ENCODE data around the gene NTM. TPM values are rescaled to one million over a fixed set of nuclear protein-coding genes. Genes with fewer than 3 reads are reported as not detected.

The NTM gene
- total RNA-seq, 2 donors from 2014 or later, result not detected

- peaks cover 12% of the 10 kb centered on the region for H3K27me3 Mint-ChIP-seq
- ATAC-seq (replicated peaks), result no peak
Measured at GRCh38 chr11:131932584-131933325, 562.3 kb downstream of the NTM start.

GRCh38 chr11:131934006-131934405 lies 563.6 kb downstream of the NTM start:
- no peak for ATAC-seq (replicated peaks)
- peaks cover 8% of the 10 kb centered on the region for H3K27me3 Mint-ChIP-seq
- H3K9me3 Mint-ChIP-seq, result no peaks in the 10 kb centered on the region

More at GRCh38 chr11:131932584-131933325, 562.3 kb downstream of the NTM start:
- Mint-ChIP-seq H3K27ac (no peak overlapping the region), H3K36me3 (ENCODE audit: low read depth) (no peaks in the 10 kb centered on the region), H3K4me3 (no peak overlapping the region), H3K9me3 (no peaks in the 10 kb centered on the region), H3K4me1 (no peaks in the 10 kb centered on the region)

GRCh38 chr11:131938351-131938751 lies 567.9 kb downstream of the NTM start:
- H3K4me1 Mint-ChIP-seq, result no peaks in the 10 kb centered on the region
- peaks cover 4% of the 10 kb centered on the region for H3K27me3 Mint-ChIP-seq
- ATAC-seq (replicated peaks), result no peak
- H3K36me3 Mint-ChIP-seq (ENCODE audit: low read depth), result no peaks in the 10 kb centered on the region
- no peak overlapping the region for H3K4me3 Mint-ChIP-seq
- no peak overlapping the region for H3K27ac Mint-ChIP-seq
- H3K9me3 Mint-ChIP-seq, result no peaks in the 10 kb centered on the region

More at GRCh38 chr11:131934006-131934405, 563.6 kb downstream of the NTM start:
- Mint-ChIP-seq H3K4me3 (no peak overlapping the region), H3K27ac (no peak overlapping the region), H3K36me3 (ENCODE audit: low read depth) (no peaks in the 10 kb centered on the region), H3K4me1 (no peaks in the 10 kb centered on the region)

- Mint-ChIP-seq H3K4me1 (no peaks in the 10 kb centered on the region), H3K36me3 (ENCODE audit: low read depth) (no peaks in the 10 kb centered on the region), H3K27me3 (no peaks in the 10 kb centered on the region), H3K9me3 (no peaks in the 10 kb centered on the region), H3K4me3 (no peak overlapping the region), H3K27ac (no peak overlapping the region)
- no peak for ATAC-seq (replicated peaks)
Measured at GRCh38 chr11:131940126-131940525, 569.7 kb downstream of the NTM start.

- Mint-ChIP-seq H3K4me1 (no peaks in the 10 kb centered on the region), H3K27me3 (no peaks in the 10 kb centered on the region), H3K9me3 (no peaks in the 10 kb centered on the region), H3K4me3 (no peak overlapping the region), H3K27ac (no peak overlapping the region), H3K36me3 (ENCODE audit: low read depth) (no peaks in the 10 kb centered on the region)
- ATAC-seq (replicated peaks), result no peak
Measured at GRCh38 chr11:131942878-131943277, 572.5 kb downstream of the NTM start.

- no peak for ATAC-seq (replicated peaks)
- no peaks in the 10 kb centered on the region for H3K27me3 Mint-ChIP-seq
- H3K9me3 Mint-ChIP-seq, result no peaks in the 10 kb centered on the region
- H3K27ac Mint-ChIP-seq, result no peak overlapping the region
- H3K36me3 Mint-ChIP-seq (ENCODE audit: low read depth), result no peaks in the 10 kb centered on the region
- no peaks in the 10 kb centered on the region for H3K4me1 Mint-ChIP-seq
- H3K4me3 Mint-ChIP-seq, result no peak overlapping the region
Measured at GRCh38 chr11:131943295-131943694, 572.9 kb downstream of the NTM start.

- no peak for ATAC-seq (replicated peaks)
- H3K4me1 Mint-ChIP-seq, result no peaks in the 10 kb centered on the region
- no peaks in the 10 kb centered on the region for H3K9me3 Mint-ChIP-seq
- H3K4me3 Mint-ChIP-seq, result no peak overlapping the region
- H3K27ac Mint-ChIP-seq, result no peak overlapping the region
- H3K27me3 Mint-ChIP-seq, result no peaks in the 10 kb centered on the region
- no peaks in the 10 kb centered on the region for H3K36me3 Mint-ChIP-seq (ENCODE audit: low read depth)
Measured at GRCh38 chr11:131944736-131945135, 574.3 kb downstream of the NTM start.

GRCh38 chr11:131945706-131946105 lies 575.3 kb downstream of the NTM start:
- Mint-ChIP-seq H3K4me3 (no peak overlapping the region), H3K36me3 (ENCODE audit: low read depth) (no peaks in the 10 kb centered on the region), H3K27ac (no peak overlapping the region)

GRCh38 chr11:131947511-131947910 lies 577.1 kb downstream of the NTM start:
- no peak for ATAC-seq (replicated peaks)
- Mint-ChIP-seq H3K9me3 (no peaks in the 10 kb centered on the region), H3K27ac (no peak overlapping the region), H3K36me3 (ENCODE audit: low read depth) (no peaks in the 10 kb centered on the region), H3K4me3 (no peak overlapping the region), H3K27me3 (no peaks in the 10 kb centered on the region), H3K4me1 (no peaks in the 10 kb centered on the region)

More at GRCh38 chr11:131945706-131946105, 575.3 kb downstream of the NTM start:
- no peaks in the 10 kb centered on the region for H3K27me3 Mint-ChIP-seq
- no peaks in the 10 kb centered on the region for H3K9me3 Mint-ChIP-seq
- no peaks in the 10 kb centered on the region for H3K4me1 Mint-ChIP-seq
- ATAC-seq (replicated peaks), result no peak

- no peak overlapping the region for H3K4me3 Mint-ChIP-seq
- no peaks in the 10 kb centered on the region for H3K36me3 Mint-ChIP-seq (ENCODE audit: low read depth)
- no peak overlapping the region for H3K27ac Mint-ChIP-seq
- H3K4me1 Mint-ChIP-seq, result no peaks in the 10 kb centered on the region
- H3K9me3 Mint-ChIP-seq, result no peaks in the 10 kb centered on the region
- ATAC-seq (replicated peaks), result no peak
- H3K27me3 Mint-ChIP-seq, result no peaks in the 10 kb centered on the region
Measured at GRCh38 chr11:131951121-131951520, 580.7 kb downstream of the NTM start.

- Mint-ChIP-seq H3K9me3 (no peaks in the 10 kb centered on the region), H3K36me3 (ENCODE audit: low read depth) (no peaks in the 10 kb centered on the region), H3K4me3 (no peak overlapping the region), H3K4me1 (no peaks in the 10 kb centered on the region), H3K27me3 (no peaks in the 10 kb centered on the region), H3K27ac (no peak overlapping the region)
- ATAC-seq (replicated peaks), result no peak
Measured at GRCh38 chr11:131954146-131954545, 583.7 kb downstream of the NTM start.

- Mint-ChIP-seq H3K27ac (no peak overlapping the region), H3K9me3 (no peaks in the 10 kb centered on the region)
- no peak for ATAC-seq (replicated peaks)
Measured at GRCh38 chr11:131955904-131956303, 585.5 kb downstream of the NTM start.

GRCh38 chr11:131957201-131957600 lies 586.8 kb downstream of the NTM start:
- ATAC-seq (replicated peaks), result no peak
- H3K27ac Mint-ChIP-seq, result no peak overlapping the region
- no peak overlapping the region for H3K4me3 Mint-ChIP-seq

More at GRCh38 chr11:131955904-131956303, 585.5 kb downstream of the NTM start:
- Mint-ChIP-seq H3K27me3 (no peaks in the 10 kb centered on the region), H3K4me3 (no peak overlapping the region), H3K36me3 (ENCODE audit: low read depth) (no peaks in the 10 kb centered on the region), H3K4me1 (no peaks in the 10 kb centered on the region)

GRCh38 chr11:131957875-131958274 lies 587.5 kb downstream of the NTM start:
- Mint-ChIP-seq H3K27me3 (no peaks in the 10 kb centered on the region), H3K27ac (no peak overlapping the region), H3K36me3 (ENCODE audit: low read depth) (no peaks in the 10 kb centered on the region), H3K9me3 (no peaks in the 10 kb centered on the region), H3K4me1 (no peaks in the 10 kb centered on the region), H3K4me3 (no peak overlapping the region)
- ATAC-seq (replicated peaks), result no peak

More at GRCh38 chr11:131957201-131957600, 586.8 kb downstream of the NTM start:
- Mint-ChIP-seq H3K36me3 (ENCODE audit: low read depth) (no peaks in the 10 kb centered on the region), H3K9me3 (no peaks in the 10 kb centered on the region), H3K4me1 (no peaks in the 10 kb centered on the region), H3K27me3 (no peaks in the 10 kb centered on the region)

GRCh38 chr11:131962818-131963217 lies 592.4 kb downstream of the NTM start:
- Mint-ChIP-seq H3K4me1 (no peaks in the 10 kb centered on the region), H3K27ac (no peak overlapping the region), H3K27me3 (peaks cover 7% of the 10 kb centered on the region), H3K9me3 (peaks cover 13% of the 10 kb centered on the region), H3K4me3 (no peak overlapping the region), H3K36me3 (ENCODE audit: low read depth) (no peaks in the 10 kb centered on the region)
- ATAC-seq (replicated peaks), result no peak
